Ovary (tissue), 9 donors: ENCODE data around the gene DAZL. TPM values are rescaled to one million over a fixed set of nuclear protein-coding genes. Genes with fewer than 3 reads are reported as not detected.

Experiments used
- DNase-seq, 5 donors: peaks; one replicate each; pipeline ENCODE4 v3.0.0-alpha.2; 2019 to 2020
- H3K27ac ChIP-seq, 2 donors: fragments of 200-600 bp; one replicate each; pipeline versions ENCODE4 v1.5.1 to v1.8.0; 2019 to 2022
- H3K27me3 ChIP-seq: fragments of 200-600 bp; one replicate; pipeline ENCODE4 v1.8.0; 2022
- H3K36me3 ChIP-seq: fragments of 200-600 bp; sonication (generic); one replicate; pipeline ENCODE4 v1.5.1; 2019
- H3K4me1 ChIP-seq: one replicate; pipeline ENCODE4 v1.8.1; 2013; ENCODE audit warnings: mild to moderate bottlenecking, moderate library complexity; ENCODE audit not compliant: insufficient read depth
- H3K4me3 ChIP-seq: fragments of 200-600 bp; sonication (generic); one replicate; pipeline ENCODE4 v1.5.1; 2017
- H3K9me3 ChIP-seq, 2 donors: fragments of 200-600 bp in 1 of 2; sonication (generic) in 1 of 2; one replicate each; pipeline versions ENCODE4 v1.5.1 to v1.8.1; 2013 to 2019; ENCODE audit warnings: mild to moderate bottlenecking in 1 of 2, moderate library complexity in 1 of 2
- CTCF ChIP-seq, 3 donors: fragments of 450-650 bp in 2 of 3; fragments of 200-600 bp in 1 of 3; IDR thresholded peaks; one replicate each; pipeline versions ENCODE4 v1.5.1 to v1.8.0; 2016 to 2022; ENCODE audit warnings: antibody characterized with exemption in 3 of 3, mild to moderate bottlenecking in 1 of 3
- EP300 ChIP-seq: sonication (generic); formaldehyde crosslinking; IDR thresholded peaks from one replicate; pipeline ENCODE4 v1.6.1; 2017; ENCODE audit warnings: antibody characterized with exemption
- POLR2A ChIP-seq: fragments of 450-650 bp; IDR thresholded peaks from one replicate; pipeline ENCODE4 v1.6.1; 2017; ENCODE audit warnings: antibody characterized with exemption, mild to moderate bottlenecking, moderate library complexity
- WGBS, 3 donors: extraction: QIAGEN DNeasy Blood & Tissue Kit in 1 of 3; methylation state at CpG; one replicate each; pipeline versions ENCODE4 v1.1.5 to v1.1.7; 2013 to 2017; 5-methylcytosine and 5-hydroxymethylcytosine counted together
- intact Hi-C, 4 donors: fragments of 100-400 bp; cut with DNase I; formaldehyde crosslinking; loops; one replicate each; pipeline versions ENCODE4 v1.11.0 to v1.15.1; 2022 to 2023
- polyA plus RNA-seq, 2 donors: library from polyadenylated mRNA; stranded (reverse); fragments of 200-250 nt in 1 of 2; fragments of 350-450 nt in 1 of 2; fragmentation: Illumina TruSeq in 1 of 2; extraction: RNeasy Lipid Tissue Mini Kit (QIAGEN cat#74804) in 1 of 2; gene quantifications; one replicate each; pipeline ENCODE4 v1.2.3, GENCODE V29; 2013 to 2014
- total RNA-seq, 7 donors: library from RNA; depleted of rRNA in 2 of 7; stranded (reverse); fragments of >200 nt in 2 of 7; fragmentation: NEBNext Ultra II Directional in 3 of 7; extraction: Animal tissue kit (Norgen Biotek cat#: 25700) in 3 of 7; gene quantifications; one replicate each; pipeline versions ENCODE4 v1.1.0 to v1.2.4, GENCODE V29; 2016 to 2023
- donor health status: DM: no; HTN: no; CAD: no; lungs with moderate emphysema.
- donor health status: DM: no; HTN: no; CAD: no.
- donor health status: Bipolar disorder and iron deficiency.
- donor health status: DM: yes; HTN: yes; CAD: no.
- donor health status: DM: no; HTN: no; CAD: no.
- donor health status: DM: yes; HTN: yes; CAD: no.

The DAZL gene
- total and polyA plus RNA-seq, 9 donors = 0.16 TPM; not detected in 8

- Histone ChIP-seq H3K4me1 (no peaks in the 10 kb centered on the region), H3K9me3 (peaks cover 0 to 4% of the 10 kb centered on the region in 2 donors), H3K27ac (no peak overlapping the region), H3K36me3 (no peaks in the 10 kb centered on the region), H3K4me3 (no peak overlapping the region), H3K27me3 (no peaks in the 10 kb centered on the region)
- TF ChIP-seq POLR2A (no peak), EP300 (no peak), CTCF (IDR thresholded peaks at IDR 0.05) (no peak)
- 91 to 96% (median 96%) methylated on average over 4 of the region's 4 CpGs for WGBS, 3 donors
- intact Hi-C loops = no loop called here
- DNase-seq = no peak
These were observed 10.9 kb upstream of the DAZL start for GRCh38 chr3:16616083-16616482.

GRCh38 chr3:16614033-16615031 is 9.1 kb upstream of the DAZL start:
- Histone ChIP-seq H3K27ac (no peak overlapping the region), H3K9me3 (peaks cover 0 to 4% of the 10 kb centered on the region in 2 donors), H3K4me3 (no peak overlapping the region), H3K4me1 (no peaks in the 10 kb centered on the region), H3K36me3 (no peaks in the 10 kb centered on the region), H3K27me3 (no peaks in the 10 kb centered on the region)
- WGBS, 3 donors = 47 to 50% (median 50%) methylated on average over 6 of the region's 6 CpGs
- no peak for TF ChIP-seq EP300
- no peak for TF ChIP-seq POLR2A
- TF ChIP-seq CTCF (IDR thresholded peaks at IDR 0.05) = no peak
- DNase-seq = no peak
- intact Hi-C loops = no loop called here

GRCh38 chr3:16609927-16610580 is 4.8 kb upstream of the DAZL start:
- intact Hi-C loops = loop anchor here in 2 of 4 donors (5.0 to 10.0 kb wide), 3 partner anchors 415 to 617 kb away; no protein-coding TSS in a partner anchor
- no peaks in the 10 kb centered on the region for H3K36me3 ChIP-seq
- no peak for TF ChIP-seq POLR2A
- TF ChIP-seq CTCF (IDR thresholded peaks at IDR 0.05) = no peak
- no peak for TF ChIP-seq EP300

GRCh38 chr3:16608816-16609215 is 3.6 kb upstream of the DAZL start:
- no peak overlapping the region for H3K27ac ChIP-seq
- no peaks in the 10 kb centered on the region for H3K27me3 ChIP-seq
- DNase-seq = no peak
- WGBS, 3 donors = 80 to 85% (median 81%) methylated on average over 2 of the region's 2 CpGs
- no peak overlapping the region for H3K4me3 ChIP-seq
- H3K9me3 ChIP-seq = no peaks in the 10 kb centered on the region
- H3K4me1 ChIP-seq = no peaks in the 10 kb centered on the region
- H3K36me3 ChIP-seq = no peaks in the 10 kb centered on the region
- TF ChIP-seq CTCF (IDR thresholded peaks at IDR 0.05) (no peak), POLR2A (no peak), EP300 (no peak)
- intact Hi-C loops = loop anchor here in 2 of 4 donors (5.0 to 10.0 kb wide), 3 partner anchors 416 to 618 kb away; no protein-coding TSS in a partner anchor

More at GRCh38 chr3:16609927-16610580, 4.8 kb upstream of the DAZL start:
- Histone ChIP-seq H3K27me3 (no peaks in the 10 kb centered on the region), H3K27ac (no peak overlapping the region), H3K4me3 (no peak overlapping the region), H3K4me1 (no peaks in the 10 kb centered on the region), H3K9me3 (no peaks in the 10 kb centered on the region)
- no peak for DNase-seq
- 32 to 60% (median 46%) methylated on average over 2 of the region's 2 CpGs for WGBS, 3 donors
